ENCODE results near the gene CTU1.

DNA sequence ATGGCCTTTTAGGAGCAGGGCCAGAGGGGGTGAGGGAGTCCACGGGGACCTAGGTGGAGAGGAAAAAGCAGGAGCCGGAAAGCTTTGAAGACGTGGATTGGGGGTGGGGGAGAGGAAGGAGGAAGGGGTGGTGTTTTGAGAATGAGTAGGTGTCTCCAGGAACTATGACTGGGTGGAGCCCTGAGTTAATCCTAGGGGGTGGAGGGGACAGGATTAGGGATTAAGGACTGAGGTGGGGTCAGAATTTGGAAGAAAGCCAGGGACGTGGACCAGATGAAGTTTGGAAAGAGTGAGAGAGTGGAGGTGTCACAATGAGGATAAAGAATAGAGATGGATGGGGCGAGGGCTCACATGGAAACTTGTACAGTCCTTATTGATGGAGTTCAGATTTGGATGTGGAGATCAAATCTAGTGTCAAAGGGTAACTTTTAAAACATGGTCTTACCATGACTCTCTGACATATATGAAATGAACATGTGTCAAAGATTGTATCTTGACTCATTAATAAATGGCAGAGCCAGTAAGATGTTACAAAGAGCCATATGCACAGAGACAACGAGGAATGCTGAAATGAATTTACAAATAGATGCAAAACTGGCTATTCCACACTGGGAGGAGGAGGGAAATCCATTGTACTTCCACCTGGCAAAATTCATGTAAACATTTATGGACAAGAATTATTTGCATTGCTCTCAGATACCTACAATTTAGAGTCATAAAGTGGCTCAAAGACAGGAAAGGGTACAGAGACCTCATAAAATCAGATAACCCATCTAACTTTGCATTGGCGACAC lies 41.6 kb downstream of the CTU1 start:
- TF ChIP-seq, protein P1, sequence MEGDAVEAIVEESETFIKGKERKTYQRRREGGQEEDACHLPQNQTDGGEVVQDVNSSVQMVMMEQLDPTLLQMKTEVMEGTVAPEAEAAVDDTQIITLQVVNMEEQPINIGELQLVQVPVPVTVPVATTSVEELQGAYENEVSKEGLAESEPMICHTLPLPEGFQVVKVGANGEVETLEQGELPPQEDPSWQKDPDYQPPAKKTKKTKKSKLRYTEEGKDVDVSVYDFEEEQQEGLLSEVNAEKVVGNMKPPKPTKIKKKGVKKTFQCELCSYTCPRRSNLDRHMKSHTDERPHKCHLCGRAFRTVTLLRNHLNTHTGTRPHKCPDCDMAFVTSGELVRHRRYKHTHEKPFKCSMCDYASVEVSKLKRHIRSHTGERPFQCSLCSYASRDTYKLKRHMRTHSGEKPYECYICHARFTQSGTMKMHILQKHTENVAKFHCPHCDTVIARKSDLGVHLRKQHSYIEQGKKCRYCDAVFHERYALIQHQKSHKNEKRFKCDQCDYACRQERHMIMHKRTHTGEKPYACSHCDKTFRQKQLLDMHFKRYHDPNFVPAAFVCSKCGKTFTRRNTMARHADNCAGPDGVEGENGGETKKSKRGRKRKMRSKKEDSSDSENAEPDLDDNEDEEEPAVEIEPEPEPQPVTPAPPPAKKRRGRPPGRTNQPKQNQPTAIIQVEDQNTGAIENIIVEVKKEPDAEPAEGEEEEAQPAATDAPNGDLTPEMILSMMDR (IDR thresholded peaks at IDR 0.05): no peak
- TF ChIP-seq POLR2A (IDR thresholded peaks at IDR 0.05): no peak

Data from body of pancreas (tissue), 4 donors.